Neural cell (in vitro differentiated cells): Measurements from ENCODE around the gene KHDRBS2. TPM values are rescaled to one million over a fixed set of nuclear protein-coding genes. Genes with fewer than 3 reads are reported as not detected.

ENCODE experiments used
- H2AFZ ChIP-seq: fragments of 200-600, 300-800 bp; sonication (generic), shearing (Covaris generic); 2 replicates; pipeline ENCODE4 v1.6.0; 2014; ENCODE audit warnings: low read depth, mild to moderate bottlenecking, antibody characterized with exemption, low read length, moderate library complexity
- H3F3A ChIP-seq: fragments of 200-600 bp; shearing (Covaris generic); 2 replicates; pipeline ENCODE4 v1.6.1; 2016; ENCODE audit warnings: mild to moderate bottlenecking, moderate library complexity, mixed read lengths, antibody characterized with exemption, low read length; ENCODE audit not compliant: insufficient read depth, poor library complexity, severe bottlenecking
- H3K27ac ChIP-seq: fragments of 200-600, 300-800 bp; sonication (generic), shearing (Covaris generic); 2 replicates; pipeline ENCODE4 v1.5.1; 2014; ENCODE audit warnings: mild to moderate bottlenecking, low read length, moderate library complexity
- H3K27me3 ChIP-seq: fragments of 300-800, 200-600 bp; sonication (generic), shearing (Covaris generic); 2 replicates; pipeline ENCODE4 v1.6.0; 2014; ENCODE audit warnings: mild to moderate bottlenecking, low read depth, low read length, moderate library complexity; ENCODE audit not compliant: insufficient read depth
- H3K36me3 ChIP-seq: fragments of 300-800, 200-600 bp; sonication (generic), shearing (Covaris generic); 2 replicates; pipeline ENCODE4 v1.5.1; 2014; ENCODE audit warnings: mild to moderate bottlenecking, antibody characterized with exemption, low read length, moderate library complexity; ENCODE audit not compliant: insufficient read depth
- H3K4me2 ChIP-seq: fragments of 300-800, 200-600 bp; sonication (generic), shearing (Covaris generic); 2 replicates; pipeline ENCODE4 v1.6.0; 2014; ENCODE audit warnings: mild to moderate bottlenecking, low read length
- H3K4me3 ChIP-seq: fragments of 300-800, 200-600 bp; sonication (generic), shearing (Covaris generic); 2 replicates; pipeline ENCODE4 v1.5.1; 2014; ENCODE audit warnings: mild to moderate bottlenecking, low read length, moderate library complexity
- H3K79me2 ChIP-seq: fragments of 200-600 bp; shearing (Covaris generic); replicated peaks from 2 replicates; pipeline ENCODE4 v1.6.0; 2014; ENCODE audit warnings: mild to moderate bottlenecking, low read length, moderate library complexity; ENCODE audit not compliant: insufficient read depth
- H3K9ac ChIP-seq: fragments of 300-800, 200-600 bp; sonication (generic), shearing (Covaris generic); 2 replicates; pipeline ENCODE4 v1.6.1; 2016; ENCODE audit warnings: mild to moderate bottlenecking, low read length, mixed read lengths
- H3K9me2 ChIP-seq: fragments of 200-600 bp; shearing (Covaris generic); 2 replicates; pipeline ENCODE4 v1.6.1; 2016; ENCODE audit warnings: mild to moderate bottlenecking, low read length, mixed read lengths; ENCODE audit not compliant: insufficient read depth
- H3K9me3 ChIP-seq: fragments of 200-600, 300-800 bp; sonication (generic), shearing (Covaris generic); 2 replicates; pipeline ENCODE4 v1.6.1; 2016; ENCODE audit warnings: mild to moderate bottlenecking, mixed run types, low read length, moderate library complexity, mixed read lengths
- H4K20me1 ChIP-seq: fragments of 200-600 bp; shearing (Covaris generic); 2 replicates; pipeline ENCODE4 v1.6.1; 2016; ENCODE audit warnings: mild to moderate bottlenecking, mixed run types; ENCODE audit not compliant: insufficient read depth
- EP300 ChIP-seq: fragments of 450-650 bp; conservative IDR thresholded peaks from 2 replicates; pipeline ENCODE4 v1.6.1; 2014; ENCODE audit warnings: antibody characterized with exemption, mild to moderate bottlenecking, moderate library complexity; ENCODE audit not compliant: poor library complexity, severe bottlenecking
- EZH2 ChIP-seq: fragments of 200-600, 300-800 bp; shearing (Covaris generic), sonication (generic); IDR thresholded peaks from 2 replicates; pipeline ENCODE4 v1.6.1; 2014; ENCODE audit warnings: antibody characterized with exemption, low read length, borderline replicate concordance, mild to moderate bottlenecking; ENCODE audit not compliant: insufficient read depth, poor library complexity, severe bottlenecking
- MXI1 ChIP-seq: fragments of 450-650 bp; conservative IDR thresholded peaks from 2 replicates; pipeline ENCODE4 v1.6.1; 2014; ENCODE audit warnings: antibody characterized with exemption, mild to moderate bottlenecking; ENCODE audit not compliant: poor library complexity, severe bottlenecking
- POLR2AphosphoS5 ChIP-seq: IDR thresholded peaks from 2 replicates; pipeline ENCODE4 v1.6.1; 2012
- RAD21 ChIP-seq: fragments of 450-650 bp; conservative IDR thresholded peaks from 2 replicates; pipeline ENCODE4 v1.6.1; 2014; ENCODE audit warnings: antibody characterized with exemption, mild to moderate bottlenecking, moderate library complexity
- SMC3 ChIP-seq: fragments of 450-650 bp; conservative IDR thresholded peaks from 2 replicates; pipeline ENCODE4 v1.6.1; 2014; ENCODE audit warnings: antibody characterized with exemption, mild to moderate bottlenecking, moderate library complexity; ENCODE audit not compliant: poor library complexity
- TAF1 ChIP-seq: IDR thresholded peaks from 2 replicates; pipeline ENCODE4 v1.6.1; 2012; ENCODE audit warnings: low read depth
- polyA plus RNA-seq: library from polyadenylated mRNA; depleted of rRNA; stranded (reverse); fragments of >200 nt; gene quantifications from 2 replicates; pipeline ENCODE4 v1.2.3, GENCODE V29; 2014
- TF ChIP-seq, protein P1 (sequence below): fragments of 450-650 bp; IDR thresholded peaks from 2 replicates; pipeline ENCODE4 v1.5.1; 2014; ENCODE audit warnings: antibody characterized with exemption, mild to moderate bottlenecking, moderate library complexity; ENCODE audit not compliant: poor library complexity, severe bottlenecking
- TF ChIP-seq, protein P2 (sequence below): IDR thresholded peaks from 2 replicates; pipeline ENCODE4 v1.6.1; 2012; ENCODE audit warnings: borderline replicate concordance

Gene KHDRBS2
- polyA plus RNA-seq, 1 donor from 2014 or later: 28.5 TPM

DNA sequence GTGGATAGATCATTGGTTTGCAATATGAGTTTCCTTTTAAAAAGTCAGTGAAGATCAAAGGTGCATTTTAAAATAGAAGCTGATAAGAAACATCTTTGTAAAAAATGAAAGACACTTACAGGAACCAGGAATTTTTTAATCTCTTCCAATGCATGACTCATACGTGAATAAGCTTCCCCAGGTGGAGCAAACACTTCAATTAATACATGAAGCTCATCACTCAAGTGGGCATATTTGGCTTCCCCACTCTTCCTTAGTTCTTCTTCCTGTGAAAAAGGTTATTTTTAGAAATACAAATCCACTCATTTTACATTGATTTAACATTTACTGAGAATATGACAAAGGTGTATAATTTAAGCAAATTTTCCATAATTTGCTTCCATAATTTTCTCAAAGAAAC lies 308.1 kb downstream of the KHDRBS2 start:
- H3K27me3 ChIP-seq: no peaks in the 10 kb centered on the region
- H3K36me3 ChIP-seq: no peaks in the 10 kb centered on the region
- H3F3A ChIP-seq: no peaks in the 10 kb centered on the region
- no peaks in the 10 kb centered on the region for H4K20me1 ChIP-seq
- H3K79me2 ChIP-seq: no peaks in the 10 kb centered on the region
- H3K9me2 ChIP-seq: no peaks in the 10 kb centered on the region
- no peak overlapping the region for H2AFZ ChIP-seq
- H3K4me2 ChIP-seq: no peak overlapping the region
- no peak overlapping the region for H3K4me3 ChIP-seq
- TF ChIP-seq RAD21 (no peak), POLR2AphosphoS5 (no peak), EZH2 (no peak), MXI1 (no peak), EP300 (no peak), TAF1 (no peak), SMC3 (no peak)
- TF ChIP-seq, protein P1, sequence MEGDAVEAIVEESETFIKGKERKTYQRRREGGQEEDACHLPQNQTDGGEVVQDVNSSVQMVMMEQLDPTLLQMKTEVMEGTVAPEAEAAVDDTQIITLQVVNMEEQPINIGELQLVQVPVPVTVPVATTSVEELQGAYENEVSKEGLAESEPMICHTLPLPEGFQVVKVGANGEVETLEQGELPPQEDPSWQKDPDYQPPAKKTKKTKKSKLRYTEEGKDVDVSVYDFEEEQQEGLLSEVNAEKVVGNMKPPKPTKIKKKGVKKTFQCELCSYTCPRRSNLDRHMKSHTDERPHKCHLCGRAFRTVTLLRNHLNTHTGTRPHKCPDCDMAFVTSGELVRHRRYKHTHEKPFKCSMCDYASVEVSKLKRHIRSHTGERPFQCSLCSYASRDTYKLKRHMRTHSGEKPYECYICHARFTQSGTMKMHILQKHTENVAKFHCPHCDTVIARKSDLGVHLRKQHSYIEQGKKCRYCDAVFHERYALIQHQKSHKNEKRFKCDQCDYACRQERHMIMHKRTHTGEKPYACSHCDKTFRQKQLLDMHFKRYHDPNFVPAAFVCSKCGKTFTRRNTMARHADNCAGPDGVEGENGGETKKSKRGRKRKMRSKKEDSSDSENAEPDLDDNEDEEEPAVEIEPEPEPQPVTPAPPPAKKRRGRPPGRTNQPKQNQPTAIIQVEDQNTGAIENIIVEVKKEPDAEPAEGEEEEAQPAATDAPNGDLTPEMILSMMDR: no peak
- TF ChIP-seq, protein P2, sequence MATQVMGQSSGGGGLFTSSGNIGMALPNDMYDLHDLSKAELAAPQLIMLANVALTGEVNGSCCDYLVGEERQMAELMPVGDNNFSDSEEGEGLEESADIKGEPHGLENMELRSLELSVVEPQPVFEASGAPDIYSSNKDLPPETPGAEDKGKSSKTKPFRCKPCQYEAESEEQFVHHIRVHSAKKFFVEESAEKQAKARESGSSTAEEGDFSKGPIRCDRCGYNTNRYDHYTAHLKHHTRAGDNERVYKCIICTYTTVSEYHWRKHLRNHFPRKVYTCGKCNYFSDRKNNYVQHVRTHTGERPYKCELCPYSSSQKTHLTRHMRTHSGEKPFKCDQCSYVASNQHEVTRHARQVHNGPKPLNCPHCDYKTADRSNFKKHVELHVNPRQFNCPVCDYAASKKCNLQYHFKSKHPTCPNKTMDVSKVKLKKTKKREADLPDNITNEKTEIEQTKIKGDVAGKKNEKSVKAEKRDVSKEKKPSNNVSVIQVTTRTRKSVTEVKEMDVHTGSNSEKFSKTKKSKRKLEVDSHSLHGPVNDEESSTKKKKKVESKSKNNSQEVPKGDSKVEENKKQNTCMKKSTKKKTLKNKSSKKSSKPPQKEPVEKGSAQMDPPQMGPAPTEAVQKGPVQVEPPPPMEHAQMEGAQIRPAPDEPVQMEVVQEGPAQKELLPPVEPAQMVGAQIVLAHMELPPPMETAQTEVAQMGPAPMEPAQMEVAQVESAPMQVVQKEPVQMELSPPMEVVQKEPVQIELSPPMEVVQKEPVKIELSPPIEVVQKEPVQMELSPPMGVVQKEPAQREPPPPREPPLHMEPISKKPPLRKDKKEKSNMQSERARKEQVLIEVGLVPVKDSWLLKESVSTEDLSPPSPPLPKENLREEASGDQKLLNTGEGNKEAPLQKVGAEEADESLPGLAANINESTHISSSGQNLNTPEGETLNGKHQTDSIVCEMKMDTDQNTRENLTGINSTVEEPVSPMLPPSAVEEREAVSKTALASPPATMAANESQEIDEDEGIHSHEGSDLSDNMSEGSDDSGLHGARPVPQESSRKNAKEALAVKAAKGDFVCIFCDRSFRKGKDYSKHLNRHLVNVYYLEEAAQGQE: no peak
- no peak overlapping the region for H3K27ac ChIP-seq
- no peak overlapping the region for H3K9ac ChIP-seq
- H3K9me3 ChIP-seq: no peaks in the 10 kb centered on the region

DNA sequence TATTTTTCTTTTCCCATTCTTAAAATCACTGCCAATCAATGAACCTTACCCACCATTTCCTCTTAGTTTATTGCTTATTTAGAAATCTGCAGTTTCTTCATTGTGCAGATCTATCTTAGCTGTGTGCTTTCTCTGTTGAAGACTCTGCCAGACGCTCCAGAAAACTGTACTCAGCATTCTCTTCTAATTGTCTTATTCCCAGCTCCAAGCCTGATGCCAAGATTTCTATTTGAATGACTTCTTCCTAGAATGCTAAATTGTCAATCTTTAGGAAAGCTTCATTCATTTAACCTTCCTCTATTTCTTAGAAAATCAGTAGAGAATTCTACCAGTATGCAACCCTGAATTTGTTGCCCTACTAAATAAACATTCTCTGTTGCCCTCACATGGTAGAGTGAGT lies 308.9 kb downstream of the KHDRBS2 start:
- Histone ChIP-seq H3K4me3 (no peak overlapping the region), H3K79me2 (no peaks in the 10 kb centered on the region), H3K36me3 (no peaks in the 10 kb centered on the region), H3K9ac (no peak overlapping the region), H3F3A (no peaks in the 10 kb centered on the region), H3K27ac (no peak overlapping the region), H3K4me2 (no peak overlapping the region), H3K27me3 (no peaks in the 10 kb centered on the region), H3K9me3 (no peaks in the 10 kb centered on the region), H4K20me1 (no peaks in the 10 kb centered on the region), H2AFZ (no peak overlapping the region), H3K9me2 (no peaks in the 10 kb centered on the region)
- TF ChIP-seq EP300 (no peak), MXI1 (no peak), SMC3 (no peak), RAD21 (no peak), TAF1 (no peak), EZH2 (no peak), POLR2AphosphoS5 (peak; percentile 11)
- TF ChIP-seq, protein P1: no peak
- TF ChIP-seq, protein P2: peak; percentile 99
